Nephron progenitor cell (in vitro differentiated cells): ENCODE results near the gene ANP32B.

Experiments
- DNase-seq: peaks from one replicate; pipeline ENCODE4 v3.0.0; 2021
- H3K27ac Mint-ChIP-seq: 2 replicates; pipeline ENCODE4 v1.8.0; 2021; ENCODE audit warnings: mild to moderate bottlenecking, moderate library complexity, mixed read lengths
- H3K27me3 Mint-ChIP-seq: 2 replicates; pipeline ENCODE4 v1.8.0; 2021; ENCODE audit warnings: mild to moderate bottlenecking, low read depth, mixed read lengths; ENCODE audit not compliant: poor library complexity
- H3K36me3 Mint-ChIP-seq: 2 replicates; pipeline ENCODE4 v1.8.0; 2021; ENCODE audit warnings: low read depth, mixed read lengths
- H3K4me1 Mint-ChIP-seq: 2 replicates; pipeline ENCODE4 v1.8.0; 2021; ENCODE audit warnings: mixed read lengths
- H3K4me3 Mint-ChIP-seq: 2 replicates; pipeline ENCODE4 v1.8.0; 2021; ENCODE audit warnings: mild to moderate bottlenecking, moderate library complexity, mixed read lengths
- H3K9me3 Mint-ChIP-seq: 2 replicates; pipeline ENCODE4 v1.8.0; 2021; ENCODE audit warnings: mild to moderate bottlenecking, moderate library complexity, mixed read lengths
- CTCF ChIP-seq: fragments of 200-600 bp; sonication (generic); IDR thresholded peaks from 2 replicates; pipeline ENCODE4 v1.5.0; 2021; ENCODE audit warnings: antibody characterized with exemption

ANP32B gene

GRCh38 chr9:97980479-97980803 lies 2.7 kb upstream of the ANP32B start:
- TF ChIP-seq CTCF: no peak
- Mint-ChIP-seq H3K27ac (no peak overlapping the region), H3K36me3 (no peaks in the 10 kb centered on the region), H3K4me1 (peaks cover 26% of the 10 kb centered on the region), H3K9me3 (peaks cover 14% of the 10 kb centered on the region), H3K27me3 (peaks cover 39% of the 10 kb centered on the region), H3K4me3 (peak overlapping the region; percentile 78)
- no peak for DNase-seq

GRCh38 chr9:97980918-97981845 lies 2.0 kb upstream of the ANP32B start:
- Mint-ChIP-seq H3K27me3 (peaks cover 33% of the 10 kb centered on the region), H3K9me3 (peaks cover 10% of the 10 kb centered on the region), H3K4me1 (peaks cover 30% of the 10 kb centered on the region), H3K36me3 (no peaks in the 10 kb centered on the region), H3K4me3 (peak overlapping the region; percentile 78), H3K27ac (peak overlapping the region; percentile 77)
- peak; percentile 16 for DNase-seq
- no peak for TF ChIP-seq CTCF

- H3K27ac Mint-ChIP-seq: peak overlapping the region; percentile 77
- peaks cover 39% of the 10 kb centered on the region for H3K4me1 Mint-ChIP-seq
- peak overlapping the region; percentile 78 for H3K4me3 Mint-ChIP-seq
- DNase-seq: peak; percentile 15
- peaks cover 24% of the 10 kb centered on the region for H3K27me3 Mint-ChIP-seq
- peaks cover 4% of the 10 kb centered on the region for H3K9me3 Mint-ChIP-seq
- no peak for TF ChIP-seq CTCF
- no peaks in the 10 kb centered on the region for H3K36me3 Mint-ChIP-seq
Observed at GRCh38 chr9:97981846-97982682, 1.1 kb upstream of the ANP32B start.

GRCh38 chr9:97983589-97984187 lies 547 bp downstream of the ANP32B start:
- H3K36me3 Mint-ChIP-seq: no peaks in the 10 kb centered on the region
- peak; percentile 57 for DNase-seq
- no peak overlapping the region for H3K27ac Mint-ChIP-seq
- H3K4me3 Mint-ChIP-seq: peak overlapping the region; percentile 81
- TF ChIP-seq CTCF: no peak
- H3K27me3 Mint-ChIP-seq: peaks cover 12% of the 10 kb centered on the region
- peaks cover 53% of the 10 kb centered on the region for H3K4me1 Mint-ChIP-seq
- H3K9me3 Mint-ChIP-seq: no peaks in the 10 kb centered on the region

GRCh38 chr9:97984188-97985057 lies 1.3 kb downstream of the ANP32B start:
- Mint-ChIP-seq H3K27me3 (peaks cover 5% of the 10 kb centered on the region), H3K4me1 (peaks cover 61% of the 10 kb centered on the region), H3K27ac (no peak overlapping the region), H3K4me3 (peak overlapping the region; percentile 73), H3K9me3 (no peaks in the 10 kb centered on the region), H3K36me3 (no peaks in the 10 kb centered on the region)
- DNase-seq: peak; percentile 66
- no peak for TF ChIP-seq CTCF
